ENCODE measurements around the gene ZNF778.

Gene ZNF778

GRCh38 chr16:89278441-89279240, 61.1 kb downstream of the ZNF778 start:
- no peak for DNase-seq

DNA sequence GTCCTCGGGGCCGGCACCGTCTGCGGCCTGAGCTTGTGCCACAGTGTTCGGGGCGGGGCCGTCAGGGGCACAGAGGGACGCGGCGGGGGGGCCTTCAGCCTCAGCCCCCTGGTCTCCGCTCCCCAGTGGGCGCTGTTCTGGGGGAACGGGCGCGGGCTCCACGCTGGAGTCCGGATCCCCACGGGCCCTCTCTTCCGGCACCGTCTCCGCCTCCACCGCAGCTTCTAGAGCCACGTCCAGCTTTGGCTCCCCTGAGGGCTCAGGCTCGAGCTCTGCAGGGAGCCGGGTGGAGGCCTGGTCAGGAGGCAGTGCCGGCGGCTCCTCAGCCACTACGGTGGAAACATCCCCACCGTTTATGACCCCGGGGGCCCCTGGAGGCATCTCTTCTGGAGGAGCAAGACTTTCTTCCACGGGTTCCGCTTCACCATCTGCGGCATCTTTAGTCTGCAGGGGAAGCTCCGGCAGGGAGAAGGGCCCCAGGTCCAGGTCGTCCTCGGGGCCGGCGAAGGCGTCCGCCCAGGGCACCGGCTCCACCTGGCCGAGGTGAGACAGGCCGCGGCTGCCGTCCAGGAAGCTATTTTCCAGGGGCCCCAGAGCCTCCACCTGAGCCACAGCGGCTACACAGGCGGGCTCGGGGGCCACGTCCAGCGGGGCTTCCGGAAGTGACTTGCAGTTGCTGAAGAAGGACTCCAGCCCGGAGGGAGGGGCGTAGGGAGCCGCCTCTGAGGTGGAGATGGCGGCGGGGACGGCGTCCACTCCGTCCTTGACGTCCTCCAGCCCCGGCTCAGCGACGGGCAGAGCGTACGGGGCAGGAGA, 62.4 kb downstream of the ZNF778 start:
- no peak for DNase-seq

DNA sequence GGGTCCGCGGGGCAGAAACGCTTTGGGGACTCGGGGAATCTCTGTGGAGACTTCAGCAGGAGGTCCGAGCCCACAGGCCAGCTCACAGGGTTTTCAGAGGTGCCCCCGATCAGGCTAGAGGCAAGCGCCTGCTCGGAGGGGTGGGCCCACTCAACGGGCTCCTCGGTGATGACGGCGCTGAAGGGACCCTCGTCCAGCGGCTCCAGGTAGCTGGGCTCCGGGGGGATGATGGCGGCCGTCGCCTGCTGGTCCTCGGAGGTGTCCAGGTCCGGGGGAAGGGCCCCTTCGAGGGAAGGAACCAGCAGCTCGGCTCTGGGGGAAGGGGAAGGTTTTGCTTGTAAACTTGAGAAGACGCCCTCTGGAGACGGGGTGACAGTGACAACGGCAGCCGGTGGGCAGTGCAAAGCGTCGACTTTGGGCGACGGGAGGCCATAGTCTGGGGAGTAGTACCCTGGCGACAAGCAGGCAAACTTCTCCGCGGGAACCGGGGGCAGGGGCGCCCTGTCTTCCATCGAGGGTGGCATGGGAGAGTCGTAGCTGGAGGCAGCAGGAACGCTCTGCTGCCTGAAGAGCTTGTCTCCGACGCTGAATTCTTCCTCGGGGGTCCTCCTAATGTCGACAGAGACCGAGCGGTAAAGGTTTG, 63.2 kb downstream of the ZNF778 start:
- DNase-seq: no peak

GRCh38 chr16:89281189-89281577, 63.7 kb downstream of the ZNF778 start:
- DNase-seq: no peak

DNA sequence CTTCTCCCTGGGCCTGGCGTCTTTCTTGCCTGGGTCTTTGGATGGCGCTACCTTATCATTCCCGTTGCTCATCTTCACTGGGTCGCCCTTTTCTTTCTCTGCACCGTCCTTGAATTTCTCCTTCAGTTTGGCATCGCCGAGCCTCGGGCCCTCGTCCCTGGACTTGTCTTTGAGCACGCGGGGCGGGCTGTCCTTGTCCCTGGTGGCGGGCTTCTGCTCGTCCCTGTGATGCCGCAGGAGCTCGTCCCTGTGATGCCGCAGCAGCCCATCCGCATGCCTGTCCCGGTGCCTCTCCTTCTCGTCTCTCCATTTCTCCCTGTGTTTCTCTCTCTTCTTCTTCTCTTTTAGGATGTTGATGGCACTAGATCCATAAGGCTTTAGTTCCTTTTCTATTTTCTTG, 64.3 kb downstream of the ZNF778 start:
- DNase-seq: no peak

- no peak for DNase-seq
These were observed 65.0 kb downstream of the ZNF778 start for GRCh38 chr16:89282523-89282922.

GRCh38 chr16:89283449-89283848, 65.9 kb downstream of the ZNF778 start:
- DNase-seq: no peak

DNA sequence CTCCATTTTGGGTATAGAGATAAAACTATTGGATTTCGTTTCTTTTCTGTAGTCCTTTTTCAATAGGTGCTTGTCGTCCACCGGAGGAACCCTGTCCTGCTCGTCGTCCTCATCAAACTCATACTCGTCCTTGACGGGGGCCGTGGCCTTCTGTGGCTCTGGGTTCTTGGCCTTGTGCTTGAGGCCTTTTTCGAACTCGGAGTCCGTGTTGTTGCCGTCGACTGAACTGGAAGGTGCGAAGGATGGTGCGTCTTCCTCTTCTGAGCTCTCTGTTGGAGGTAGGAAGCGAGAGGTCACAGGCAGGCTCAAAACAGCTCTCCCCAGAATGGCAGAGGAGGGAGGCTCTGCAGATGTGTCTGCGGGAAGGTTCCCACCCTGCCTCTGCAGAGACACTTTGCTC, 67.9 kb downstream of the ZNF778 start:
- DNase-seq: no peak

- no peak for DNase-seq
These were observed 68.6 kb downstream of the ZNF778 start for GRCh38 chr16:89286096-89286495.

Measured in eye (tissue), 1 donor.